AG09319 (cell line): ENCODE measurements around the gene GUCD1.

Experiments
- DNase-seq: peaks from one replicate; pipeline ENCODE4 v3.0.0-alpha.2; 2010; ENCODE audit warnings: low read depth; ENCODE audit errors: extremely low read depth
- CTCF ChIP-seq: IDR thresholded peaks from 2 replicates; pipeline ENCODE4 v1.5.1; 2011; ENCODE audit warnings: low read depth, mild to moderate bottlenecking, inconsistent platforms, low read length, moderate library complexity

Gene GUCD1

GRCh38 chr22:24525416-24526037, 29.4 kb downstream of the GUCD1 start:
- DNase-seq = peak; percentile 42
- peak; percentile 94 for TF ChIP-seq CTCF

- DNase-seq = no peak
- TF ChIP-seq CTCF = no peak
Observed at GRCh38 chr22:24523873-24524272, 31.1 kb downstream of the GUCD1 start.

DNA sequence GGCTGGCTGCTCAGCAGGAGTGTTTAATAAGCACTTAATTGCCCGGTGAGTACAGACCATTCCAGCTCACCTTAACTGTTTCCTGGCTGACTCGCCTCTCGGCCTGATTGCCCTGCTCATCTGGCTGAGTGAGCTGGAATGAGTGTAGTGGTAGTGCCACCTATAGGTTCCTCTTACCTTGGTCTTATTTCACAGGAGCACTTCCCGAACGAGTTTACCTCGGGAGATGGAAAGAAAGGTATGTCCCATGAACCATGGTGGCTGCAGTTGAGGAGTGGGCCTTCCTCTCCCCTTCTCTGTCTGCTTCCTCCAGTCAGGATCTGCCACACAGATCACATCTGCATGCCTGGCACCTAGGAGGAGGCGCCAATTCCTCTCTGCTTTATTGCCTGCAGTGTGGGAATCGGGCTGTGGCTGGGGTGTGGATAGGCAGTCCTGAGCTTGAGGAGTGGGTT, 33.1 kb downstream of the GUCD1 start:
- TF ChIP-seq CTCF = peak; percentile 33
- no peak for DNase-seq

DNA sequence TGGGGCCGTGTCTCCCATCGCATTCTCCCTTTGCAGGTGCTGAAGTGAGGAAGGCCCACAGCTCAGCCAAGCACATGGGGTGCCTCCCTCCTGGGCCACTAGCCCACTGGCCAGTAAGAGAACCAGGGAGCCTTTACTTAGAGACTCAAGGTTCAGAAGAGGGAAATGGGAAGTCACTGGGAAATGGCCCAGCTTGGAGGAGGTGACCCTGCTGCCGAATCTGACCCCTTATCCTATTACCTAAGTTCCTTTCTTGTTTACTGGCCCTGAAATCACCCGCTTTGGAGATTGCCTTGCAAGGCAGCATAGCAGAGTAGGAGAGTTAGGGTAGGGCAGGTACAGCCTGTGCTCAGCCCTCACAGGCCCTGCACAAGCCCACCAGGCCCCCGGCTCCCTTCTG, 35.4 kb downstream of the GUCD1 start:
- no peak for DNase-seq
- no peak for TF ChIP-seq CTCF

DNA sequence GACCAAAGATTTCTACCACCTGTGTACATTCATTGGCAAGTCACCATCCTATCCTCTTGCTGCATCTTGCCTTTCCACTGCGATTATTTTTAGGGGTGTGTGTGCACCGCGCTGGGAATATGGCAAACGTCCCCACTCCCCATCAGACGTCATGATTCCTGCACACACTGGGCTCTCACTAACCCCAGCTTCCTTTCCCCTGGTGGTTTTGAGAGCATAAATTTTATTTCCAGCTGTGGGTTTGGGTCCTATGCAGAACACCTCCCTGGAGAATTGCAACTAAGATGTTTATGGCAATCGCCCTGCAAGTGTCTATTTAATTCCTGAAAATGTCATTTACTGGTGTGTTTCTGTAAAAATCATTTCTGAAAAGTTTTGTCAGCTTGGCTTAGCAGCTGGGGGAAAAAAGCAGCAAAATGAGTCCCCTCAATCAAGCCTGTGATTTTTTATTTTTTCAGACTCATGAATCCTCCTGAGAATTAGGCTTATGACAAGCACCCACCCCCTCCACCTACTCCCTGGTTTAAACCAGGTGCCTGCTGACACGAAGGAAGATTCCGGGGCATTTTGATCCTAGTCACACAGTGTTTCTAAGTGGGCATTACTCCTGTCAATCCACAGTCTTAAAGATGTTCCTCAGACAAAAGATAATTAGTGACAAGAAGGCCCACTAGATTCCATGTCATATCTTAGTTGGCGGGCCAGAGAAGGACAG, 36.0 kb downstream of the GUCD1 start:
- no peak for TF ChIP-seq CTCF

DNA sequence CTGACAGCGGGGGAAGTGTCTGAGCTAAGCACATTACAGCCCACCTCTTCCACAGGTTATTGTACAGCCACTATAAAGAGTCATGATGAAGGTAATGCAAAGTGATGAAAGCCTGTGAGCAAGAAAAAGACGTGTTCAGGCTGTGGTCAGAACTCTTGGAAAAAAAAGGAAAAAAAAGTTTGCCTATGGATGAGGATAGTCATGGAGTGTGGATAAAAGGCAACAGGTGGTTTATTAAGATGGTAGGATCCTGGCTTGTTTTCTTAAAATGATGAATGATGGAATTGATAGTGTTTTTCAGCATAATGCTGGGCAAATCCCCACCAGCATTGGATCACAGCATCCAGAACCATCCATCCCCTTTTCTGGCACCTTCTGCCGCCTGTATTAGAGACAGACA, 36.7 kb downstream of the GUCD1 start:
- TF ChIP-seq CTCF = no peak
- DNase-seq = no peak

More for the DNA sequence above, 36.0 kb downstream of the GUCD1 start:
- DNase-seq = no peak

DNA sequence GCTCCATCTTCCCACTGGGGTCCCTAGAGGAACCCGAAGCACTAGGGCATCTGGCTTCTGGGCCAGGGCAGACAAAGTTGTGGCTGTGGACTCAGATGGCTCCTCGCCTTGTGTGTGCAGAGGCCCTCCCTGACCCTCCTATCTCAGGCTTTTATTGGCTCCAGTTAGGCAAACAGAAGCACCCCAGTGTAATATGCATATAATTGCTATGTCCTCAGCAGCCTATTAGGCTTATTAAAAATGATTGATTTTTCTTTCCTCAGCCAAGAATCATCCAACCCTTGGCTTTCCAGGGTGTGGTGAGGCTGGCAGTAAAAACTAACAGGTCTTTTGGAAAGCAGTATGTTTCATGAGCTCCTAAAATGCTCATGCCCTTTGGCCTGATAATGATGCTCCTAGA, 37.5 kb downstream of the GUCD1 start:
- no peak for DNase-seq
- TF ChIP-seq CTCF = no peak
